Kidney tubule cell (primary cell): ENCODE results near the gene AP3S2.
"Not testable (repeated sequence)": the region's sequence is repeated elsewhere in the genome, so short reads cannot be mapped to it uniquely, and the experiment has no call there.

Experiments used
- DNase-seq: peaks from one replicate; pipeline ENCODE4 v3.0.0-alpha.2; 2018; ENCODE audit warnings: low spot score

Gene AP3S2

GRCh38 chr15:89864958-89865739 lies 28.6 kb downstream of the AP3S2 start:
- DNase-seq: no peak

- DNase-seq: no peak
Observed at GRCh38 chr15:89863918-89864317, 29.9 kb downstream of the AP3S2 start.

GRCh38 chr15:89860891-89861290 lies 32.9 kb downstream of the AP3S2 start:
- no peak for DNase-seq

GRCh38 chr15:89860431-89860830 lies 33.4 kb downstream of the AP3S2 start:
- DNase-seq: no peak

GRCh38 chr15:89858661-89859458 lies 34.9 kb downstream of the AP3S2 start:
- DNase-seq: no peak

GRCh38 chr15:89857673-89858072 lies 36.1 kb downstream of the AP3S2 start:
- peak; percentile 96 for DNase-seq

- DNase-seq: no peak
Observed at GRCh38 chr15:89855948-89856347, 37.8 kb downstream of the AP3S2 start.

GRCh38 chr15:89854863-89855262 lies 38.9 kb downstream of the AP3S2 start:
- DNase-seq: not testable (repeated sequence)

- DNase-seq: no peak
Observed at GRCh38 chr15:89852342-89852995, 41.3 kb downstream of the AP3S2 start.

GRCh38 chr15:89851673-89852341 lies 42.0 kb downstream of the AP3S2 start:
- DNase-seq: peak; percentile 42

GRCh38 chr15:89848970-89849292 lies 44.9 kb downstream of the AP3S2 start:
- DNase-seq: no peak

- no peak for DNase-seq
Observed at GRCh38 chr15:89847101-89847500, 46.7 kb downstream of the AP3S2 start.

- DNase-seq: peak; percentile 90
Observed at GRCh38 chr15:89845305-89845893, 48.4 kb downstream of the AP3S2 start.

GRCh38 chr15:89841962-89842361 lies 51.8 kb downstream of the AP3S2 start:
- DNase-seq: no peak

GRCh38 chr15:89841306-89841705 lies 52.5 kb downstream of the AP3S2 start:
- DNase-seq: no peak

GRCh38 chr15:89839167-89839810 lies 54.5 kb downstream of the AP3S2 start:
- no peak for DNase-seq

- no peak for DNase-seq
Observed at GRCh38 chr15:89837830-89838178, 56.0 kb downstream of the AP3S2 start.

GRCh38 chr15:89837134-89837829 lies 56.5 kb downstream of the AP3S2 start:
- peak; percentile 69 for DNase-seq

GRCh38 chr15:89836267-89837133 lies 57.3 kb downstream of the AP3S2 start:
- peak; percentile 82 for DNase-seq

- no peak for DNase-seq
Observed at GRCh38 chr15:89835176-89835564, 58.6 kb downstream of the AP3S2 start.
